NOMO-1 treated with DMSO at 0.1 percent for 48 hours (cell line): ENCODE data around the gene KRT38.
"Not testable (repeated sequence)": the region's sequence is repeated elsewhere in the genome, so short reads cannot be mapped to it uniquely, and the experiment has no call there.

Source experiments
- DNase-seq: peaks from one replicate; lab custom pipeline; 2025; ENCODE audit not compliant: unreplicated experiment; lab: John Stamatoyannopoulos, UW

KRT38 gene

GRCh38 chr17:41396340-41396739, 44.4 kb downstream of the KRT38 start:
- no peak for DNase-seq

- DNase-seq: no peak
Observed at GRCh38 chr17:41395611-41396010, 45.2 kb downstream of the KRT38 start.

GRCh38 chr17:41395044-41395443, 45.7 kb downstream of the KRT38 start:
- not testable (repeated sequence) for DNase-seq

GRCh38 chr17:41394254-41394996, 46.4 kb downstream of the KRT38 start:
- DNase-seq: no peak

- no peak for DNase-seq
Observed at GRCh38 chr17:41393826-41394225, 47.0 kb downstream of the KRT38 start.

GRCh38 chr17:41393294-41393693, 47.5 kb downstream of the KRT38 start:
- no peak for DNase-seq

GRCh38 chr17:41392278-41392677, 48.5 kb downstream of the KRT38 start:
- DNase-seq: no peak

- DNase-seq: no peak
Observed at GRCh38 chr17:41391535-41391934, 49.2 kb downstream of the KRT38 start.

- no peak for DNase-seq
Observed at GRCh38 chr17:41390411-41390938, 50.3 kb downstream of the KRT38 start.

GRCh38 chr17:41387670-41388069, 53.1 kb downstream of the KRT38 start:
- DNase-seq: no peak

- DNase-seq: no peak
Observed at GRCh38 chr17:41386227-41386626, 54.6 kb downstream of the KRT38 start.
